ENCODE data around the gene CCNG2.

Gene CCNG2

DNA sequence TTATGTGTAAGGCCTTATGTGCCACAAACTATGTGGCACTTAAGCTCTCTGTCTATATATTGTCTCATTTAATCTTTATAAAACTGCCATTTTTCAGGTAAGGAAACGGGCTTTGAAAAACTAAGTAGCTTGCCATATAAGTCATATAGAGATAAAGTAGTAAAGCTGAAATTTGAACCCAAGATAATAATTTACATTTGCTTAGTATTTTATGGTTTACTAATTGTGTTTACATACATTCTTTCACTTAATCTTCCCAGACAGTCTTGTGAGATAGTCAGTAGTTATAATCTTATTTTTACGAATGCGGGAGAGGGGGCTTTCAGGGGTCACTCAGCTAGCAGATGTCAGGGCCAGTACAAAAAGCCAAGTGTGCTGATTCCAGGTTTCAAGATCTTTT is 13.9 kb upstream of the CCNG2 start:
- TF ChIP-seq, protein P1, sequence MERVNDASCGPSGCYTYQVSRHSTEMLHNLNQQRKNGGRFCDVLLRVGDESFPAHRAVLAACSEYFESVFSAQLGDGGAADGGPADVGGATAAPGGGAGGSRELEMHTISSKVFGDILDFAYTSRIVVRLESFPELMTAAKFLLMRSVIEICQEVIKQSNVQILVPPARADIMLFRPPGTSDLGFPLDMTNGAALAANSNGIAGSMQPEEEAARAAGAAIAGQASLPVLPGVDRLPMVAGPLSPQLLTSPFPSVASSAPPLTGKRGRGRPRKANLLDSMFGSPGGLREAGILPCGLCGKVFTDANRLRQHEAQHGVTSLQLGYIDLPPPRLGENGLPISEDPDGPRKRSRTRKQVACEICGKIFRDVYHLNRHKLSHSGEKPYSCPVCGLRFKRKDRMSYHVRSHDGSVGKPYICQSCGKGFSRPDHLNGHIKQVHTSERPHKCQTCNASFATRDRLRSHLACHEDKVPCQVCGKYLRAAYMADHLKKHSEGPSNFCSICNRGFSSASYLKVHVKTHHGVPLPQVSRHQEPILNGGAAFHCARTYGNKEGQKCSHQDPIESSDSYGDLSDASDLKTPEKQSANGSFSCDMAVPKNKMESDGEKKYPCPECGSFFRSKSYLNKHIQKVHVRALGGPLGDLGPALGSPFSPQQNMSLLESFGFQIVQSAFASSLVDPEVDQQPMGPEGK (CRISPR knock-in tag; IDR thresholded peaks at IDR 0.05; ENCODE audit: borderline replicate concordance): no peak
- TF ChIP-seq, protein P2, sequence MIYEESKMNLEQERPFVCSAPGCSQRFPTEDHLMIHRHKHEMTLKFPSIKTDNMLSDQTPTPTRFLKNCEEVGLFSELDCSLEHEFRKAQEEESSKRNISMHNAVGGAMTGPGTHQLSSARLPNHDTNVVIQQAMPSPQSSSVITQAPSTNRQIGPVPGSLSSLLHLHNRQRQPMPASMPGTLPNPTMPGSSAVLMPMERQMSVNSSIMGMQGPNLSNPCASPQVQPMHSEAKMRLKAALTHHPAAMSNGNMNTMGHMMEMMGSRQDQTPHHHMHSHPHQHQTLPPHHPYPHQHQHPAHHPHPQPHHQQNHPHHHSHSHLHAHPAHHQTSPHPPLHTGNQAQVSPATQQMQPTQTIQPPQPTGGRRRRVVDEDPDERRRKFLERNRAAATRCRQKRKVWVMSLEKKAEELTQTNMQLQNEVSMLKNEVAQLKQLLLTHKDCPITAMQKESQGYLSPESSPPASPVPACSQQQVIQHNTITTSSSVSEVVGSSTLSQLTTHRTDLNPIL (CRISPR knock-in tag; IDR thresholded peaks at IDR 0.05; ENCODE audit: low read depth): no peak
- no peak for ATAC-seq

DNA sequence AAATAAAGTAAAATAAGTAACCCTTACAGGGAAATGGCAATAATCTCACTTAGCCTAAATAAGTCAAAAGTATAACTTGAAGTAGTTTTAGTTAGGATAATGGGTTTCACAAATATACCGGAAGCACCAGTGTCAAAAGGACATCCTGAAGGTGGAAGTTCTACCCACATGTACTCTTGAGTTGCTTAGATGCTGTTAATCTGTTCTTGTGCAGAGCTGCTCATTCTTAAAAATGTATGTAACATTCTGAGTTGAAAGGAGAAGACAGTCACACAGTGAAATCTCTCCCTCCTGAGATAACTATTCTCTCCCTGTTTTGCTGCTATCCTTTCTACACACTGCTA is 11.2 kb upstream of the CCNG2 start:
- ATAC-seq: no peak
- TF ChIP-seq SNAI2 (CRISPR knock-in tag; IDR thresholded peaks at IDR 0.05) (no peak), CSDC2 (CRISPR knock-in tag; IDR thresholded peaks at IDR 0.05) (no peak), ESRRG (CRISPR knock-in tag; IDR thresholded peaks at IDR 0.05) (no peak), BACH2 (CRISPR knock-in tag; IDR thresholded peaks at IDR 0.05; ENCODE audit: borderline replicate concordance) (no peak), ISL1 (CRISPR knock-in tag; IDR thresholded peaks at IDR 0.05) (no peak), OSR1 (CRISPR knock-in tag; IDR thresholded peaks at IDR 0.05) (no peak), PPARA (CRISPR knock-in tag; IDR thresholded peaks at IDR 0.05; ENCODE audit: borderline replicate concordance) (no peak), ARNTL (CRISPR knock-in tag; IDR thresholded peaks at IDR 0.05; ENCODE audit: borderline replicate concordance, low read depth) (no peak), TOX (CRISPR knock-in tag; IDR thresholded peaks at IDR 0.05; ENCODE audit: borderline replicate concordance) (no peak), ZNF8 (CRISPR knock-in tag; IDR thresholded peaks at IDR 0.05) (no peak), GLIS3 (CRISPR knock-in tag; IDR thresholded peaks at IDR 0.05) (no peak), ZFP3 (CRISPR knock-in tag; IDR thresholded peaks at IDR 0.05) (no peak)
- TF ChIP-seq, protein P3, sequence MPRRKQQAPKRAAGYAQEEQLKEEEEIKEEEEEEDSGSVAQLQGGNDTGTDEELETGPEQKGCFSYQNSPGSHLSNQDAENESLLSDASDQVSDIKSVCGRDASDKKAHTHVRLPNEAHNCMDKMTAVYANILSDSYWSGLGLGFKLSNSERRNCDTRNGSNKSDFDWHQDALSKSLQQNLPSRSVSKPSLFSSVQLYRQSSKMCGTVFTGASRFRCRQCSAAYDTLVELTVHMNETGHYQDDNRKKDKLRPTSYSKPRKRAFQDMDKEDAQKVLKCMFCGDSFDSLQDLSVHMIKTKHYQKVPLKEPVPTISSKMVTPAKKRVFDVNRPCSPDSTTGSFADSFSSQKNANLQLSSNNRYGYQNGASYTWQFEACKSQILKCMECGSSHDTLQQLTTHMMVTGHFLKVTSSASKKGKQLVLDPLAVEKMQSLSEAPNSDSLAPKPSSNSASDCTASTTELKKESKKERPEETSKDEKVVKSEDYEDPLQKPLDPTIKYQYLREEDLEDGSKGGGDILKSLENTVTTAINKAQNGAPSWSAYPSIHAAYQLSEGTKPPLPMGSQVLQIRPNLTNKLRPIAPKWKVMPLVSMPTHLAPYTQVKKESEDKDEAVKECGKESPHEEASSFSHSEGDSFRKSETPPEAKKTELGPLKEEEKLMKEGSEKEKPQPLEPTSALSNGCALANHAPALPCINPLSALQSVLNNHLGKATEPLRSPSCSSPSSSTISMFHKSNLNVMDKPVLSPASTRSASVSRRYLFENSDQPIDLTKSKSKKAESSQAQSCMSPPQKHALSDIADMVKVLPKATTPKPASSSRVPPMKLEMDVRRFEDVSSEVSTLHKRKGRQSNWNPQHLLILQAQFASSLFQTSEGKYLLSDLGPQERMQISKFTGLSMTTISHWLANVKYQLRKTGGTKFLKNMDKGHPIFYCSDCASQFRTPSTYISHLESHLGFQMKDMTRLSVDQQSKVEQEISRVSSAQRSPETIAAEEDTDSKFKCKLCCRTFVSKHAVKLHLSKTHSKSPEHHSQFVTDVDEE (CRISPR knock-in tag; IDR thresholded peaks at IDR 0.05): no peak
- TF ChIP-seq, protein P1 (CRISPR knock-in tag; IDR thresholded peaks at IDR 0.05; ENCODE audit: borderline replicate concordance): no peak

DNA sequence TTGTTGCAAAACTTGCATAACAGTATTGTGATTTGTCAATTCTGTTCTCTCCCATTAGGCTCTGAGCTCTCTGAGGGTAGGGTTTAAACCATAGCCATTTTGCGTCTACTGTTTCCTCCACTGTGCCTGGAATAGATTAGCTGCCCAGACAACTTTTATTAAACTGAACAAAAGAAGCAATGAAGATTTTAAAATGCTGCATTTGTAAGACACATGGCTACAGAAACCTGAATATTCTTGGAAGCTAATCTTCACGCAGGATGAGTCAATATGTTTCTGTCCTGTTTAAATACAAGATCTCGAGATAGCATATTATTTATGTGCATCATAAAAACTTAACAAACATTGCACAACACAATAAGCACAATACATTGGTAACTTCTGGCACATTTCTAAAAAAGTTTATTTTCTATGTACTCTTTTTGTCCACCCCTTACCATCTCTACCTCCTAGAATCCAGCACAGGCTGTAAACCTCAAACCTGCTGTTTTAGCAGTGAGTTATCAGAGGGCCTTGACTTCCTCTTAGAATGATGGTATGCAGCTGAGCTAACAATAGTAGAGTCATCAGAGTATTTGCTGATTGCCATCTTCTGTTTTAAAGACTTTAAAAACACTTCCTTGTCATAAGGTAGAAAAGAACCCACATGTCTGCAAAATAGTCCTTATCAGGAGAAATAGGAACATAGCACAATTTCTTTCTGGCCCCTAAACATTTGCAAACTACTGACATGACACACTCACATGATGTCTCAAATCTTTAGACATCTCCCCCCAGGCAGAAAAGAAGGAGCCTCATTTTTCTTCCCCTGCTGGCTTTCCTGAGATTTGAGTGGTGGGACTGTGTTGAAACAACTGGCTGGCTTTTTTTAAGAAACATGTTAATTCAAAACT is 10.6 kb upstream of the CCNG2 start:
- no peak for TF ChIP-seq ESRRG (CRISPR knock-in tag; IDR thresholded peaks at IDR 0.05)
- no peak for ATAC-seq

DNA sequence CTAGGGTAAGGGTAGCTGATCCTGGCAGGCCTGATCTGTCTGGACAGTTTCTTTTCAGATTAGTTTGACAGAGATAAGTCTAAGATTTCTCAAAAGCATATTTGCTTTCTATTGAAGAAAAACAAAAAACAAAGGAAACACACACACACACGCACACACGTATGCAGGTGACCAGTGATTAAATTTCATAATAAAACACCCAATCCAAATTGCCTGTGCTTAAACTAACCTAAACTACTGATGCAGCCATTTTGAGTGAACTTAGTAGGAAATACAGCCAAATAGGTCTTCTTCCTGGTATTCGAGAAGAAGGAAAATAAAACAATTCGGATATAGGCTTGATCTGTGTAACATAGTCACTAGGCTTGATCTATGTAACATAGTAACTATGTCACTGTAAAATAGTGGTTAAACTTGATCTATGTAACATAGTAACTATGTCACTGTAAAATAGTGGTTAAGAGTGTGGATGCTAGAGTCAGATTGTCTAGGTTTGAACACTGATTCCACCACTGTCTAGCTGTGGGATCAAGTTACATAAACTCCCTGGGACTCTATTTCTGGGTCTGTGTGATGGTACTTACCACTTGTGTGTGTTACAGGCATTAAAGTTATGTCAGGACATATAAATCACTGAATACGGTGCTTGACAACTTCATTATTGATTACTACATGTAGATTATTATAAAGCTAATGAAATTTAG is 9.8 kb upstream of the CCNG2 start:
- no peak for TF ChIP-seq ZNF8 (CRISPR knock-in tag; IDR thresholded peaks at IDR 0.05)
- no peak for TF ChIP-seq ZC3H10 (CRISPR knock-in tag; IDR thresholded peaks at IDR 0.05)
- no peak for TF ChIP-seq ESRRG (CRISPR knock-in tag; IDR thresholded peaks at IDR 0.05)
- TF ChIP-seq RARB (CRISPR knock-in tag; IDR thresholded peaks at IDR 0.05): no peak
- no peak for ATAC-seq

DNA sequence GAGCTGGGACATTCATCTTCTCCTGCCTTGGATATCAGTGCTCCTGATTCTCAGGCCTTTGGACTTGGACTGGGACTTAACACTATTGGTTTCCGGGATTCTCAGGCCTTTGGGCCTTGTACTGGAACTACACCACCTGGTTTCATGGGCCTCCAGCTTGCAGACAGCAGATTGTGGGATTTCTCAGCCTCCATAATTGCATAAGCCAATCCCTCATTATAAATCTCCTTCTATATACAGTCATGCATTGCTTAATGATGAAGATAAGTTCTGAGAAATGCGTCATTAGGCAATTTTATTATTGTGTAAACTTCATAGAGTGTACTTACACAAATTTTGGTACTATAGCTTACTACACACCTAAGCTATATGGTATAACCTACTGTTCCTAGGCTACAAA is 8.9 kb upstream of the CCNG2 start:
- ATAC-seq: no peak
- TF ChIP-seq, protein P1 (CRISPR knock-in tag; IDR thresholded peaks at IDR 0.05; ENCODE audit: borderline replicate concordance): no peak
- TF ChIP-seq OSR1 (CRISPR knock-in tag; IDR thresholded peaks at IDR 0.05) (no peak), ZC3H10 (CRISPR knock-in tag; IDR thresholded peaks at IDR 0.05) (no peak), PPARA (CRISPR knock-in tag; IDR thresholded peaks at IDR 0.05; ENCODE audit: borderline replicate concordance) (no peak), ZNF565 (CRISPR knock-in tag; conservative IDR thresholded peaks at IDR 0.05; ENCODE audit: low read depth) (no peak), SNAI2 (CRISPR knock-in tag; IDR thresholded peaks at IDR 0.05) (no peak), TCF4 (CRISPR knock-in tag; IDR thresholded peaks at IDR 0.05; ENCODE audit: borderline replicate concordance) (no peak), ESRRG (CRISPR knock-in tag; IDR thresholded peaks at IDR 0.05) (no peak), ZFP30 (CRISPR knock-in tag; IDR thresholded peaks at IDR 0.05) (no peak), RARB (CRISPR knock-in tag; IDR thresholded peaks at IDR 0.05) (no peak)
- TF ChIP-seq, protein P4, sequence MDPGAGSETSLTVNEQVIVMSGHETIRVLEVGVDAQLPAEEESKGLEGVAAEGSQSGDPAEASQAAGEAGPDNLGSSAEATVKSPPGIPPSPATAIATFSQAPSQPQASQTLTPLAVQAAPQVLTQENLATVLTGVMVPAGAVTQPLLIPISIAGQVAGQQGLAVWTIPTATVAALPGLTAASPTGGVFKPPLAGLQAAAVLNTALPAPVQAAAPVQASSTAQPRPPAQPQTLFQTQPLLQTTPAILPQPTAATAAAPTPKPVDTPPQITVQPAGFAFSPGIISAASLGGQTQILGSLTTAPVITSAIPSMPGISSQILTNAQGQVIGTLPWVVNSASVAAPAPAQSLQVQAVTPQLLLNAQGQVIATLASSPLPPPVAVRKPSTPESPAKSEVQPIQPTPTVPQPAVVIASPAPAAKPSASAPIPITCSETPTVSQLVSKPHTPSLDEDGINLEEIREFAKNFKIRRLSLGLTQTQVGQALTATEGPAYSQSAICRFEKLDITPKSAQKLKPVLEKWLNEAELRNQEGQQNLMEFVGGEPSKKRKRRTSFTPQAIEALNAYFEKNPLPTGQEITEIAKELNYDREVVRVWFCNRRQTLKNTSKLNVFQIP (CRISPR knock-in tag; IDR thresholded peaks at IDR 0.05; ENCODE audit: borderline replicate concordance, low read depth): no peak
